ENCODE results near the gene ZNF638.

The ZNF638 gene

DNA sequence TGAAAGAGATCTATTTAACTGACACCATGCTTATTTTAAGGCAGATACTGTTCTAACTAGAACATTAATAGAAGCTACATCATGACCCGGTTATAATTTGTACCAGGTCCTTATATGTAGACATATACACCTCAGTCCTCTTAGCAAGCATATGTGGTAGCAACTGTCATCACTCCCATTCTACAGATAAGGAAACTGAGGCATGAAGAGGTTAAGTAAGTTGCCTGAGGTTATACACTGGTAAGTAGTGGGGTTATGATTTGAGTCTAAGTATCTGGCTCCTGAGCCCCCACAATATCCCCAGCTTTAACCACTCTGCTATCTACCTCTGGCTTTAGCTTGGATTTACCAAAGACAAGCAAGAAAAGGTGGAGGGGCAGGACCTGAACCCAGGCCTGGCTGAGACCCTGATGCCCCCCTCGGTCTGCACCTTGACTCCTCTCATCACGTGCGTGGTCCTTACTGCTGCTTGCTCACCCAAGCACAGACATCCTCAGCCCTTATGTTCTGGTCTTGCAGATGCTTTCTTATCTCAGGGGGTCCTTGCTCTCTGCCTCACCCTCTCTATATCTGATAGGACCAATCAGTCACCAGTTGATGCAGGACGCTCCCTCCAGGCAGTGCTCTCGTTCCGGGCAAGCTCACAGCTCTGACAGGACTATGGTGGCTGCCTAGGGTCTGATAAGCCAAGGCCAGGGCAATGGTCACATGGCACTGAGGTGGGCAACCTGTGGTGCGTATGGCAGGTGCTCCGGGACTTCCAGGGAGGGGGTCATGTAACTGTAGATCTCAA is 125.7 kb downstream of the ZNF638 start:
- DNase-seq (ENCODE audit: low read depth) = no peak

DNA sequence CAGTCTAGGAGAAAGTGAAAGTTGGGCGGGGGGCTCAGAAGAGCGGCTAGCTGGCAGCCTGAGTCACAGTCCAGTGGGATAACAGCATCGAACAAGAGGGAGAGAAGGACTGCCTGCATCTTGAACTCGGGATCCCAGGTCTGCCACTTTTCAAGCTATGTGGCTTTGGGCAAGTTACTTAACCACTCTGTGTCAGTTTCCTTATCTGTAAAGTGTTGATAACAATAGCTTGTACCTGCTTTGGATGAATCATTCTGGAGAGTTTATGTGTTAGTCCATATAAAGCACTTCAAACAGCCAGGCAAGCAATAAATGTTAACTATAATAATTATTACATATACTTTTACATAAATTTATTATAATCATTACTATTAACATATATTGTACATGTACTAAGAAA is 126.3 kb downstream of the ZNF638 start:
- no peak for DNase-seq (ENCODE audit: low read depth)

DNA sequence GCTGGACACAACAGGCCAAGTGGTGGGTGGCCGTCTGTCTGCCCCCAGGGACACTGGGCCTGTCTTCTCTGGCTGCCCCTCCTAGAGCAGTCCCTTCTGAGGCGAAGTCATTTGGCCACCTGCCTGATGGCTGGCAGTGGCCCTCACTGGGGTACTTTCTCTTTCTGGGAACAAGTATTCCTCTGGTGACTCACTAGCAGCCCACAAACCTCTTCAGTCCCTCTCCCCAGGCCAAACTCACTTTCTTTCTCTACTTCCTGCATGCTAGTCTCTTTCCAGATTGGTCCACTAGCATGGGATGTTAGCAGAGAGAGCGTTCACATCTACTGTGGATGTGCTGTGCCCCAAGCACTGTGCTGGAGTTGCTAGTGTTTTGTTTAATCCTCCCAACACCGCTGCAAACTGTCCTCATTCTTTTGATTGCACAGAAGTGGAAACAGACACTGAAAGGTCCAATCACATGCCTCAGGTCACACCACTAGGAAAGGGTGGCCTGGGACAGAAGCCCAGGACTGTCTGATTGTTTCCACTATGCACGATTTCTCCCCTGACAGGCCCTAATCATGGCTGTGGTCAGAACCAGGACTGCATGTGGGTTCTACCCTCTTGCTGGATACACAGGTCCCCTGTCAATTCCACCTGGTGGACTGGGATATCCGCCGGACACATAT is 127.0 kb downstream of the ZNF638 start:
- DNase-seq (ENCODE audit: low read depth) = peak; percentile 24

- no peak for DNase-seq (ENCODE audit: low read depth)
Measured at GRCh38 chr2:71459084-71459431, 127.5 kb downstream of the ZNF638 start.

DNA sequence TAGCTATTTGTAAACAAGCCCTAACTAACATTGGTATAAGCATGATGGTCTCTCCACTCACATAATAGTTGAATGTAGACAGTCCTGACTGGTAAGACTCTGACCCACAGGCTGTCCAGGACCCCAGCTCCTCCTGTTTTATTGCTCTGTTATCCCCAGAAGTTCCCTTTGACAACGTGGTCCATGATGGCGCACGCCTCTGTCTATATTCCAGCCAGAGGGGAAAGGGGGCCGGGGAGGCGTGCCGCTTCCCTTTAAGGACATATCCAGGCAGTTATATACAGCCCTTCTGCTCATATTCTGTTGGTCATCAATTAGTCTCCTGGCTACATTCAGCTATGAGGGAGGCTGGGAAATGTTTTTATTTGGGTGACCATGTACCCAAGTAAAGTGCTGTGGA is 128.5 kb downstream of the ZNF638 start:
- no peak for DNase-seq (ENCODE audit: low read depth)

GRCh38 chr2:71460595-71461303 is 129.2 kb downstream of the ZNF638 start:
- DNase-seq (ENCODE audit: low read depth) = no peak

DNA sequence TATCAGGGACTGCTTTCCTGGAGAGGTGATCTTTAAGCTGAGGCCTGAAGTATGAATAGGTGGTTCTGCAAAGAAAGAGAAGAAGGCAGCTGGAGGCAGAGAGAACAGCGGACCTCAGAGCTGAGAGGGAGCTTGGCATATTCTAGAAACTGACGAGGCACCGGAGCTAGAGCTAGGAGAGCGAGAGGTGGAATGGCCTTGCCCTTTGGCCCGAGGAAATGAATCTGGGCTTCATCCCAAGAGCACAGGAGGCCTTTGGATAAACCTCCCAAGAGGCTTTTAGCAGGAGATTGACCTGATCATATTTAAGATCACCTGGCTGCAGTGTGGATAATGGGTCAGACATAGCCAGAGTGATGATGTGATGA is 129.7 kb downstream of the ZNF638 start:
- no peak for DNase-seq (ENCODE audit: low read depth)

- DNase-seq (ENCODE audit: low read depth) = no peak
Measured at GRCh38 chr2:71462056-71462605, 130.5 kb downstream of the ZNF638 start.

GRCh38 chr2:71462641-71463341 is 131.2 kb downstream of the ZNF638 start:
- no peak for DNase-seq (ENCODE audit: low read depth)

DNA sequence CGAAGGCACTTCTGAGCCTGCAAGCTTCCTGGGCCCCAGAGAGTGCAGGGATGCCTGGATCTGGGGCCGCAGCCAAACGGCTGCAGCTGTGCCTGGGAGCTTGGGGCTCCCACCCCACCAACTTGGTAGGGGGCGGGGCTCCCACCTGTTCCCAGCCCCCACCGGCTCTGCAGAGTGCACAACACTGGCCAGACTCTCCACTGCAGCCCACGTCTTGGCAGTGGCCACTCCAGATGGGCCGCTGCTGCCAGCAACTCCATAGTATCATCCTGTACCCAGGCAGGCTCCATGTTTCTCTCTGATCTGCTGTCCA is 131.7 kb downstream of the ZNF638 start:
- no peak for DNase-seq (ENCODE audit: low read depth)

- no peak for DNase-seq (ENCODE audit: low read depth)
Measured at GRCh38 chr2:71464389-71464788, 132.8 kb downstream of the ZNF638 start.

DNA sequence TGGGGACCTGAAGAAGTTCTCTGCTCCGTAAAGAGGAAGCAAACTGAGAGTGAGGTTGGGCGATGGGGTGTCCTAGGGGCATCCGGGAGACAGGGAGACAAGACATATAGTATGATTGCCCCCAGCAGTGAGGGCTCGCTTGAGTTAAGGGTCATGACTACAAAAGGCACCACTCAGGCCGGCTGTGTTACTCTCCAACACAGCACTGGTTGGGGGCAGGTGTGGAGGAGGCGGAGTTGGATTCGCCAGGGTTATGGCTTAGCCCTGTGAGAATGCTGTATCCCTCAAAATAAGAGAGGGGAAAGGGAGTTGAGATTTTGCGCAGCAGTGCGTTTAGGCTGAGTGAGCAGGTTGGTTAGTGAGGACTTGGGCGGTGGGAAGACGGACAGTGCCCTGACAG is 133.8 kb downstream of the ZNF638 start:
- no peak for DNase-seq (ENCODE audit: low read depth)

DNA sequence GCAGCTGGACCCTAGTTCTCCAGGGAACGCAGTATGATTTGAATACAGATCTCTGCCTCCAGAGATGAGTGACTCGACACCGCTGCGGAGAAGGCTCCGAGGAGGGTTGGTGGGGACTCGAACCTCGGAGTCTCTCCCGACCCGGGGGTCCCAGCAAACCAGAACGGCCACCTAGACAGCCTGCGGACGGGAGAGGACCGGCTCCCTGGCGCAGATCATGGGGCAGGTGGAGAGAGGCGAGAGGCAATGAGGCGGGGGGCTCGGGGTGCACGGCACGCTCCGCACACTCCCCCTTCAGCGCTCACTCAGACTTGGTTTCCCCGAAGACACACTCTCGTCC is 134.3 kb downstream of the ZNF638 start:
- no peak for DNase-seq (ENCODE audit: low read depth)

GRCh38 chr2:71466301-71467179 is 135.0 kb downstream of the ZNF638 start:
- no peak for DNase-seq (ENCODE audit: low read depth)

DNA sequence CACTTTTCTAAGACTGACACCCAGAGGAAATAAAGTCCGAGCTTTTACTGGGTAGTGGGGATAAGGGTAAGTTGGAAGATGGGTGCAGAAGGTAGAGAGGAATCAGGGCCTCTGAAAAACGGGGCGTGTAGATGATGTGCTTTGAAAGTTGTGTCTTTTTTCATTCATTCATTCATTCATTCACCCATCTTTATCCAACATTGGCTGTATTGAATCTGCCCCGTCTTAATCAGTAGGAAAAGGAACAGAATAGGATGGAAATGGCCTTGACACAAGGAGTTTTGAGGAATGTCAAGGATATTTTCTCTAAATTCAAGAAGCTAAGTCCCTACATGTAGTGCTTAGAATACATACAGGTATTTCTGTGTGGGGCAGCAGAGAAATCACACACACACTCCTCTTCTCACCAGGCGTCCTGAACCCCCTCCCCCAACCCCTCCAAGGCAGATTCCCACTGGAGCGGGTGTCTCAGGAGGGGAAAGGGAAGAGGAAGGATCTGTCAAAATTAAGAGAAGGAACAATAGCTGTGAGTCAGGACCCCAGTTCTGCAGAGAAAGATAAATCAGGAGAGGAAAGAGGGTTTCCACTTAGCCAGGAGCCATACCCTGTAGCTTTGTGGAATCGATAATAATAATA is 135.7 kb downstream of the ZNF638 start:
- no peak for DNase-seq (ENCODE audit: low read depth)

GRCh38 chr2:71468279-71469015 is 136.9 kb downstream of the ZNF638 start:
- DNase-seq (ENCODE audit: low read depth) = no peak

DNA sequence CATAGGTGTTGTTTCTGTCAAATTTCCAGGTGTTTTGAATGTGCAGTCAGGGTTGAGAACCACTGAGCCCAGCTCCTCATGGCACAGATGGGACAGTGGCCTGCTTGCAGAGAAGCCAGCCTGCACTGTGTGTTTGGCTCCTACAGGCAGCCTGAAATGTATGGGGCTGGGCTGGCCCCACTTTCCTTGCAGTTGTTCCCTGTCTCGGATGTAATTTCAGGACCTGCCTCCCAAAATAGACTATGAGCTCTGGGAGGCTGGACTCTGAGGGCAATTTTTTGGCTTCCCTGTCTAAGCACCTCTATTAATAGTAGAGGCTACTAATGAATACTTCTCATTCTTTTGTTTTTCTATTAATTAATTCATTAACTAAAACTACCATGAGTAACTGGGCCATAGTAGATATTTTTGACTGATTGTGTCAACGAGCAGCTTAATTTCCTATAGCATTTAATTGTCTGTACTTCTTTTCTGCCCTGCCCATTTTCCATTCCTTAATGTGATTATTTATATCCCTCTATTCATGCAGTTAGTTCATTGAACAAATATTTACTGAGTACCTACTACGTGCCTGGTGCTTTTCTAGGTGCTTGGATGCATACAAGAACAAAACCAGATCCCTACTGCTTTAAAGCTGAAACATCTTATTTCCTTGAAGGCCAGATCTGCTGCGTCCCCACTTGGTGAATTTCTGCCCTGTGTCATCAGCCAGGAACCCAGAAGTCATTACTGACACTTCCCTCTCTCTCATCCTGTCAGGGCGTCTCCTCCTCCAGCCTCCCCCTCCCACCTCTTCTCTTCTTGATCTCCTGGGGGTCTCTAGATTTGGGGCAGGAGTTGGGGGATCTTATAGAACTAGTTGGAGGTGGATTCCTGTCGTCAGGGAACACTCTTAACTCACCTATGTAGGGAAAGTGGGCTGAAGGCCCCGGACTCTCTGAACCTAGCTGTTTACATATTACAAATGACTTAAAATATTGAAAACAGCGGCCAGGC is 138.1 kb downstream of the ZNF638 start:
- DNase-seq (ENCODE audit: low read depth) = no peak

- peak; percentile 65 for DNase-seq (ENCODE audit: low read depth)
Measured at GRCh38 chr2:71471276-71471675, 139.7 kb downstream of the ZNF638 start.

DNA sequence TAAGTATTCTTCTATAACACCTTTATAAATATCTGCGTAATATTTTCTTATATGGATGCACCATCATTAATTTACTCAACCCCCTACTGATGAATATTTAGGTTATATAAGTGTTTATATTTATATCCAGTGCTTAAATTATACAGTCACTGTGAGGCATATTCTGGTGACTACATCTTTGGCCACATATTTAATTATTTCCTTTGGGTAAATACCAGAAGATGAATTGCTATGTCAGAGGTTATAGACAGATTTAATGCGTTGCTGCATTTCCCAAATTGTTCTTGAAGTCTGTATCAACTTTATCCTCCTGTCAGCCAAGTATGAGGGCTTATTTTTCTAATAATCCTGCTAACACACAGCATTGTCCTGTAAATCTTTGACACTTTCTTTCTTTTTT is 140.4 kb downstream of the ZNF638 start:
- no peak for DNase-seq (ENCODE audit: low read depth)

All from non-pigmented ciliary epithelial cell (primary cell).